ENCODE measurements around the gene PSMA8. TPM values are rescaled to one million over a fixed set of nuclear protein-coding genes. Genes with fewer than 3 reads are reported as not detected.
"Not testable (repeated sequence)": the region's sequence is repeated elsewhere in the genome, so short reads cannot be mapped to it uniquely, and the experiment has no call there.

The PSMA8 gene
- total RNA-seq, 2 donors from 2014 or later: 0.31 to 1.3 TPM

DNA sequence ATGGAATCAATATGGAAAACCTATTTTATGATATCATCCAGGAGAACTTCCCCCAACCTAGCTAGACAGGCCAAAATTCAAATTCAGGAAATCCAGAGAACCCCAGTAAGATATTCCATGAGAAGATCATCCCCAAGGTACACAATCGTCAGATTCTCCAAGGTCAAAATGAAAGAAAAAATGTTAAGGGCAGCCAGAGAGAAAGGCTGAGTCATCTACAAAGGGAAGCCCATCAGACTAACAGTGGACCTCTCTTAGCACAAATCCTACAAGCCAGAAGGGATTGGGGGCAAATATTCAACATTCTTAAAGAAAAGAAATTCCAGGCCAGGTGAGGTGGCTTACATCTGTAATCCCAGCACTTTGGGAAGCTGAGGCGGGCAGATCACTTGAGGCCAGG lies 11.7 kb upstream of the PSMA8 start:
- not testable (repeated sequence) for H3K9me3 Mint-ChIP-seq; DNase-seq (ENCODE audit: low spot score); H3K36me3 Mint-ChIP-seq; H3K4me3 Mint-ChIP-seq; H3K27ac Mint-ChIP-seq; ATAC-seq
- Mint-ChIP-seq H3K27me3 (peaks cover 23 to 24% of the 10 kb centered on the region in 2 donors), H3K4me1 (ENCODE audit: low read depth in 2 of 2) (peaks cover 8 to 13% of the 10 kb centered on the region in 2 donors)

- no peak for ATAC-seq
- peaks cover 2% of the 10 kb centered on the region for H3K9me3 Mint-ChIP-seq
- no peak overlapping the region for H3K4me3 Mint-ChIP-seq
- H3K27me3 Mint-ChIP-seq: peaks cover 0 to 11% of the 10 kb centered on the region in 2 donors
- no peak overlapping the region for H3K27ac Mint-ChIP-seq
- peaks cover 7% of the 10 kb centered on the region for H3K36me3 Mint-ChIP-seq
- H3K4me1 Mint-ChIP-seq (ENCODE audit: low read depth in 2 of 2): no peaks in the 10 kb centered on the region
- no peak for DNase-seq (ENCODE audit: low spot score)
These were observed 5.9 kb upstream of the PSMA8 start for GRCh38 chr18:26127786-26128185.

GRCh38 chr18:26128192-26128591 lies 5.5 kb upstream of the PSMA8 start:
- not testable (repeated sequence) for ATAC-seq; H3K4me3 Mint-ChIP-seq; H3K4me1 Mint-ChIP-seq (ENCODE audit: low read depth in 2 of 2); DNase-seq (ENCODE audit: low spot score); H3K27ac Mint-ChIP-seq; H3K36me3 Mint-ChIP-seq; H3K9me3 Mint-ChIP-seq
- peaks cover 0 to 11% of the 10 kb centered on the region in 2 donors for H3K27me3 Mint-ChIP-seq

- H3K4me3 Mint-ChIP-seq: no peak overlapping the region
- peaks cover 0 to 7% of the 10 kb centered on the region in 2 donors for H3K4me1 Mint-ChIP-seq (ENCODE audit: low read depth in 2 of 2)
- peaks cover 0 to 5% of the 10 kb centered on the region in 2 donors for H3K27me3 Mint-ChIP-seq
- H3K27ac Mint-ChIP-seq: peak overlapping the region in 1 of 2 donors; percentile 89
- no peaks in the 10 kb centered on the region for H3K9me3 Mint-ChIP-seq
- peak; percentile 6 to 30 for ATAC-seq
- no peak for DNase-seq (ENCODE audit: low spot score)
- H3K36me3 Mint-ChIP-seq: no peaks in the 10 kb centered on the region
These were observed 438 bp downstream of the PSMA8 start for GRCh38 chr18:26134107-26134506.

DNA sequence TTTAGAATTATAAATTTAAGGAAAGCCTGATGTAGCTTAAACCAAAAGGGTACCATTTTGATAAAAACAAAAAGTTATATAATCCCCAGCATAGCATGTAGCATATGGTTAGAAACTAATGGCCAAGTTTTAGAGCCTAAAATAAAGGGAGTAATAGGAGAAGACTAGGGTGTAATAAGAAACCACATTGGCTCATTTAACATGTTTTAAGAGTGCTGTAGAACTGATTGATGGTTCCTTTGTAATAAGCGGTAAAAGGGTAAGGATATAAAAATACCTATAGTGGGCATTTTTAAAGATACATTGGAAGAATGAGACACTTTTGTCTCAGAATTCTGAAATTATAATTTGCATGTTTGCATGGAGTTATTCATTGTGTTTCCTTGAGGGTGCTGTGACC lies 1.9 kb downstream of the PSMA8 start:
- H3K4me1 Mint-ChIP-seq (ENCODE audit: low read depth in 2 of 2): peaks cover 0 to 7% of the 10 kb centered on the region in 2 donors
- no peak overlapping the region for H3K27ac Mint-ChIP-seq
- peaks cover 0 to 1% of the 10 kb centered on the region in 2 donors for H3K27me3 Mint-ChIP-seq
- no peak overlapping the region for H3K4me3 Mint-ChIP-seq
- H3K9me3 Mint-ChIP-seq: no peaks in the 10 kb centered on the region
- H3K36me3 Mint-ChIP-seq: no peaks in the 10 kb centered on the region
- no peak for ATAC-seq
- no peak for DNase-seq (ENCODE audit: low spot score)

DNA sequence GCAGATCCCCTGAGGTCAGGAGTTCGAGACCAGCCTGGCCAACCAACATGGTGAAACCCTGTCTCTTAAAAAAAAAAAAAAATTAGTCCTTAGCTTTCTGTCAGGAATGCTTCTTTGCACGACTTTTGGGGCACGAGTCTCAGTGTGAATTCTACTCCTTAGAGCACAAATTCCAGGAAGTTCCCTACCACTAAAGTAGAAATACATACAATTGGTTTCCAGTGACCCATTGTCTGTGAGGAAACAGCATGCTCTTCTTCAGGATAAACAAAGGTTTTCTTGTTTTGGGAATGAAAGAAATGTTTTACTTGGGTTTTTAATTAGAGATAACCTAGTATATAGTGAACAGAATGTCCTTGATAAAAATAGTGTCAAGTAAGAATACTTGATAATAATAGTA lies 23.7 kb downstream of the PSMA8 start:
- Mint-ChIP-seq H3K9me3 (no peaks in the 10 kb centered on the region), H3K4me3 (no peak overlapping the region), H3K27ac (no peak overlapping the region), H3K36me3 (no peaks in the 10 kb centered on the region), H3K4me1 (ENCODE audit: low read depth in 2 of 2) (no peaks in the 10 kb centered on the region), H3K27me3 (no peaks in the 10 kb centered on the region)
- ATAC-seq (no peak), DNase-seq (ENCODE audit: low spot score) (no peak)

DNA sequence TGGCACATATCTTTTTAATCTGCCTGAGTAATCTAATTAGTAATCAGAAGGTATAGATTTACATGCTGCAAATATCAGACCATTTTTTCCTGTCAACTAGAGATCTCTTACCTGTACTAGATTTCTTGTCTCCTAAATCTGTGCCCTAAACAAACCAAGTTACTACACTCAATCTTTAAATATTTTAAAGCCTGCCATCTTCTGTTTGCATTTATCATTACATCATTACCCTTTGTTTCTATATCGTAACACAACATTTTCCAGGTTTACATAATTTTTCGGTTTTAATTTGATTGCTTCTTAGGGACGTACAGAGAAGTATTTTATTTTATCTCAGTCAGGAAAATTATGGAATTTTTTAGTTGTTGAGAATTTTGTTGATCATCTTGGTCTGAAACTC lies 25.7 kb downstream of the PSMA8 start:
- Mint-ChIP-seq H3K27ac (no peak overlapping the region), H3K27me3 (no peaks in the 10 kb centered on the region), H3K4me3 (no peak overlapping the region), H3K36me3 (no peaks in the 10 kb centered on the region), H3K9me3 (no peaks in the 10 kb centered on the region), H3K4me1 (ENCODE audit: low read depth in 2 of 2) (no peaks in the 10 kb centered on the region)
- no peak for ATAC-seq
- DNase-seq (ENCODE audit: low spot score): no peak

DNA sequence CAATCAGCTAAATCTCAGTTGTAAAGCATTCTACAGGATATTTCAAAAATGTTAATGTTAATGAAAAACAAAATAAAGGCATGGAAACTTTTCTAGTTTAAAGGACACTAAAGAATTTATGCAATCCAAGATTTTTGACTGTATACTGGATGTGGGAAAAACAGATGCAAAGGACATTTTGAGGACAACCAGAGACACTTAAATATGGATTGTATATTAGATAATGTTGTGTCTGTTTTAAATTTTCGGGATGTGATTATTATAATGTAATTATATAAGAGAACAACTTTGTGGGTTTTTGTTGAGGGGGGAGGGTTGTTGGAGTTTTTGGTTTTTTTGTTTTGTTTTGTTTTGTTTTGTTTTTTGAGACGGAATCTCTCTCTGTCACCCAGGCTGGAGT lies 30.9 kb downstream of the PSMA8 start:
- no peak for DNase-seq (ENCODE audit: low spot score)

GRCh38 chr18:26167592-26167991 lies 33.9 kb downstream of the PSMA8 start:
- H3K4me1 Mint-ChIP-seq (ENCODE audit: low read depth in 2 of 2); H3K27ac Mint-ChIP-seq; H3K4me3 Mint-ChIP-seq; H3K9me3 Mint-ChIP-seq; H3K27me3 Mint-ChIP-seq; H3K36me3 Mint-ChIP-seq; DNase-seq (ENCODE audit: low spot score): not testable (repeated sequence)
- ATAC-seq: peak in 1 of 2 donors; percentile 74

More for the DNA sequence above, 30.9 kb downstream of the PSMA8 start:
- H3K4me1 Mint-ChIP-seq (ENCODE audit: low read depth in 2 of 2): no peaks in the 10 kb centered on the region
- H3K27ac Mint-ChIP-seq: no peak overlapping the region
- H3K27me3 Mint-ChIP-seq: no peaks in the 10 kb centered on the region
- ATAC-seq: no peak
- no peaks in the 10 kb centered on the region for H3K36me3 Mint-ChIP-seq
- no peak overlapping the region for H3K4me3 Mint-ChIP-seq
- no peaks in the 10 kb centered on the region for H3K9me3 Mint-ChIP-seq

DNA sequence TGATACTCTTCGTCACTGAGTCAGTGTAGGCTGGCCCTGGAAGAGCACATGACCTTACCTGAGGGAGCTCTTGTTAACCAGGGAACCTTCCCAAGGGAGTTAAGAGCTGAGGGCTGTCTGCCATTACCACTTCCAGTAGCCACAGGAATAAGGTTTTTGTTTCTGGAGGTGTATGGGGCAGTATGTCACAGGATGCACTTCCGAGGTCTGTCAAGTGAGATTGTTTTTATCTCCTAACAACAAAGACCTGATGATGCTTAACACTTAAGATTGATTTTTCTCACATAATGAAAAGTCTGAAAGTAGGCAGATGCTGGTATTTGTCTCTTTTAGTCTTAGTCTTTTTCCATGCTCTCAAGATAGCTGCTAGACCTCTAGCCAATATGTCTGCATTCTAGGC lies 41.8 kb downstream of the PSMA8 start:
- Mint-ChIP-seq H3K27me3 (peaks cover 0 to 7% of the 10 kb centered on the region in 2 donors), H3K4me3 (no peak overlapping the region), H3K9me3 (no peaks in the 10 kb centered on the region), H3K36me3 (no peaks in the 10 kb centered on the region), H3K4me1 (ENCODE audit: low read depth in 2 of 2) (peaks cover 2 to 7% of the 10 kb centered on the region in 2 donors), H3K27ac (no peak overlapping the region)
- DNase-seq (ENCODE audit: low spot score) (no peak), ATAC-seq (no peak)

DNA sequence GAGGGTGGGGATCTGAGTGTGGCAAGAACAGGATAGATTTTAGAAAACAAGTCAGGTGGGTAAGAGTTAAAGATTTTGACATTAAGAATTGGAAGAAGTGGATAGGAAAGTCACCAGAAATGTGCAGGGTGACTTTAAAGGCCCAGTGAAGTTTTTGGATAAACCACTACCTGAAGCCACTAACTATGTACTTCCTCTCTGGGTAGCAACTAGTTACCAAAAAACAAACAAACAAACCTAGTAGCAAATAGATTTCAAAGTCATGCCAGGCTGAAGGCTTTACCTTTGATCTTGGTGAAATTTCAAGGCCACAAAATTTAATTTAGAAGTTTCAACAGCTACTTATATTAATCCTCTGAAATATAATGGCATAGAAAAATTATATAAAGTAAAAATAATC lies 42.5 kb downstream of the PSMA8 start:
- DNase-seq (ENCODE audit: low spot score): no peak
- H3K9me3 Mint-ChIP-seq: no peaks in the 10 kb centered on the region
- peaks cover 0 to 7% of the 10 kb centered on the region in 2 donors for H3K27me3 Mint-ChIP-seq
- H3K36me3 Mint-ChIP-seq: no peaks in the 10 kb centered on the region
- H3K4me3 Mint-ChIP-seq: no peak overlapping the region
- H3K27ac Mint-ChIP-seq: no peak overlapping the region
- ATAC-seq: no peak
- H3K4me1 Mint-ChIP-seq (ENCODE audit: low read depth in 2 of 2): peaks cover 2 to 7% of the 10 kb centered on the region in 2 donors

DNA sequence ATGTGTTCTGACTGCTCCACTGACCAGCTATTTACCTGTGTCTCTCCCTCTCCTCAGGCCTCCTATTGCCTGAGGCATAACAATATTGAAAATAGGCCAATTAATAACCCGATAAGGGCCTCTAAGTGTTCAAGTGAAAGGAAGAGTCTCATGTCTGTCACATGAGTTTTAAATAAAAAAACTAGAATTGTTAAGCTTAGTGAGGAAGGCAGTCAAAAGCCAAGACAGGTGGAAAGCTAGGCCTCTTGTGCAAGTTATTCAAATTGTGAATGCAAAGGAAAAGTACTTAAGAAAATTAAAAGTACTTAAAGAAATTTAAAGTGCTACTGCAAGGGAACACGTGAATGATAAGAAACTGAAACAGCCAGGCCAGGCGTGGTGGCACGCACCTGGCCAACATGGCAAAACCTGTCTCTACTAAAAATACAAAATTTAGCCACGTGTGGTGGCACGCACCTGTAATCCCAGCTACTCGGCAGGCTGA lies 47.7 kb downstream of the PSMA8 start:
- H3K36me3 Mint-ChIP-seq: no peaks in the 10 kb centered on the region
- ATAC-seq: no peak
- no peak overlapping the region for H3K4me3 Mint-ChIP-seq
- no peaks in the 10 kb centered on the region for H3K27me3 Mint-ChIP-seq
- H3K4me1 Mint-ChIP-seq (ENCODE audit: low read depth in 2 of 2): peaks cover 5 to 7% of the 10 kb centered on the region in 2 donors
- no peaks in the 10 kb centered on the region for H3K9me3 Mint-ChIP-seq
- H3K27ac Mint-ChIP-seq: no peak overlapping the region
- no peak for DNase-seq (ENCODE audit: low spot score)

GRCh38 chr18:26183395-26184112 lies 49.9 kb downstream of the PSMA8 start:
- Mint-ChIP-seq H3K4me3 (no peak overlapping the region), H3K4me1 (ENCODE audit: low read depth in 2 of 2) (peaks cover 5 to 8% of the 10 kb centered on the region in 2 donors), H3K27ac (no peak overlapping the region), H3K27me3 (no peaks in the 10 kb centered on the region), H3K9me3 (no peaks in the 10 kb centered on the region), H3K36me3 (no peaks in the 10 kb centered on the region)
- ATAC-seq (no peak), DNase-seq (ENCODE audit: low spot score) (no peak)

DNA sequence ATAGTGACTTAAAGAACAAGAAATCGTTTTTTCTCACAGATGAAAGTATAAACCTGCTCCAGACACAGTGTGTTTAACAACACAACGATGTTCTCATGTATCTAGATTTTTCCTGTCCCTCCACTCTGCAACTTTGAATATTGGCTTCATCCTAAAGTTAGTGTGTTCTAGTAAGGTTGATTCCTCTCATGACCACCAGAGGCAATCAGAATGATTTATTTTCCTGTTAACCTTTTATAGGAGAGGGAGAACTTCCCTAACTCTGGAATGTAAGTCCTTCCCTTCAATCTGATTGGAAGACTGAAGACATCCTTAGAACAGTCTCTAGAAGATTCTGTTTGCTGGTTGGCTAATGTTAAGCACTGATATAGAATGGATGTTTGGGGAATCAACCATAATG lies 51.6 kb downstream of the PSMA8 start:
- Mint-ChIP-seq H3K27me3 (no peaks in the 10 kb centered on the region), H3K4me3 (no peak overlapping the region), H3K36me3 (no peaks in the 10 kb centered on the region), H3K9me3 (no peaks in the 10 kb centered on the region), H3K4me1 (ENCODE audit: low read depth in 2 of 2) (peaks cover 10 to 18% of the 10 kb centered on the region in 2 donors), H3K27ac (no peak overlapping the region)
- ATAC-seq (no peak), DNase-seq (ENCODE audit: low spot score) (no peak)

DNA sequence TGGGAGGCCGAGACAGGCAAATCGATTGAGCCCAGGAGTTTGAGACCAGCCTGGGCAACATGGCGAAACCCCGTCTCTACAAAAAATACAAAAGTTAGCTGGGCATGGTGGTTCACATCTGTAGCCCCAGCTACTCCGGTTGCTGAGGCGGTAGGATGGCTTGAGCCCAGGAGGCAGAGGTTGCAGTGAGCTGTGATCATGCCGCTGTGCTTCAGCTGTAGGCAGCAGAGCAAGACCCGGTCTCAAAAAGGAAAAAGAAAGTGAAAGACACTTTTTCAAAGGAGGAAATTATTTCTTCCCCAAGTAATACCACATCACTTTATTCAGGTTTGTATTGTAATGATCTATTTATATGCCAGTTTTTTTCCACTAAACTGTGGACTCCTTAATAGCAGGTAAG lies 56.8 kb downstream of the PSMA8 start:
- Mint-ChIP-seq H3K36me3 (no peaks in the 10 kb centered on the region), H3K9me3 (no peaks in the 10 kb centered on the region), H3K27me3 (no peaks in the 10 kb centered on the region), H3K4me1 (ENCODE audit: low read depth in 2 of 2) (peaks cover 9 to 11% of the 10 kb centered on the region in 2 donors), H3K27ac (peak overlapping the region; percentile 61 to 85), H3K4me3 (peak overlapping the region; percentile 71)
- ATAC-seq (peak; percentile 64 to 77), DNase-seq (ENCODE audit: low spot score) (no peak)
